ENCODE results near the gene HIPK2. TPM values are rescaled to one million over a fixed set of nuclear protein-coding genes. Genes with fewer than 3 reads are reported as not detected.

Gene HIPK2
- total RNA-seq, 2 donors from 2014 or later, result 95.1 to 125 TPM

DNA sequence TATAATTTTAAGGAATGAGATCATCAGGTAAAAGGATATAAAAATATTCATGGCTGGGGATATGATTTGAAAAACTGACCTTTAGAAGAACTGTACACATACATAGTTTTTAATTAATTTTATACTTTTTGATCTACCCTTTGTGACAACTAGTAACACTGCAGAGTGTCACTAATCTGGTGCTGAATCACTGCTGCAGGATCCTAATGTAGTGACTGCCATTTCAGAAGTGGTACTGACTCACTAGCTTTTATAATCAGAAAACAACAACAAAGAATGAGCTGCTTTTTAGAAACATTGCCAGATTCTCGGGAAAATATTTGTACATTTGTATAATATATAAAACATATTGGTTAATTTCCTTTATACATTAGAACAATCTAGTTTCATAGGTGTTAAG lies 110.4 kb downstream of the HIPK2 start:
- no peak overlapping the region for H3K9ac ChIP-seq (ENCODE audit: extremely low read depth, low read length, poor library complexity, severe bottlenecking)
- H3K27ac ChIP-seq (ENCODE audit: low read depth, low read length), result no peak overlapping the region

DNA sequence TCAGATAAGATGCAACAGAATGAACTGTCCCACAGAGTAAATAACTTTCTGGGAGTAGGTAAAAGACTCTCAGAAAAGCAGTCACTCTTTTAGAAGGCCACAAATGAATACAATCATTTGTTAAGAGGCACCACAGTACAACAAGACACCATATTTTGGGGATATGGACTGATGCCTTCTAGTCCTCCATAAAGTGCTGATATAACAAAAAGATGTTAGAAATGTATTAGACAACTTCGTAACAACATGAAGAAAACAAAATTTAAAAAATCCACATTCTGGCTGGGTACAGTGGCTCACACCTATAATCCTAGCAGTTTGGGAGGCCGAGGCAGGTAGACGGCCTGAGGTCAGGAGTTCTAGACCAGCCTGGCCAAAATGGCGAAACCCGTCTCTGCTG lies 111.3 kb downstream of the HIPK2 start:
- no peak overlapping the region for H3K27ac ChIP-seq (ENCODE audit: low read depth, low read length)
- peaks cover 8% of the 10 kb centered on the region for H3K4me1 ChIP-seq (ENCODE audit: control insufficient read depth, insufficient read depth, low read length)
- H3K27me3 Mint-ChIP-seq (ENCODE audit: insufficient read depth), result no peaks in the 10 kb centered on the region
- no peak overlapping the region for H3K4me3 ChIP-seq (ENCODE audit: low read length)
- TF ChIP-seq, protein P1, sequence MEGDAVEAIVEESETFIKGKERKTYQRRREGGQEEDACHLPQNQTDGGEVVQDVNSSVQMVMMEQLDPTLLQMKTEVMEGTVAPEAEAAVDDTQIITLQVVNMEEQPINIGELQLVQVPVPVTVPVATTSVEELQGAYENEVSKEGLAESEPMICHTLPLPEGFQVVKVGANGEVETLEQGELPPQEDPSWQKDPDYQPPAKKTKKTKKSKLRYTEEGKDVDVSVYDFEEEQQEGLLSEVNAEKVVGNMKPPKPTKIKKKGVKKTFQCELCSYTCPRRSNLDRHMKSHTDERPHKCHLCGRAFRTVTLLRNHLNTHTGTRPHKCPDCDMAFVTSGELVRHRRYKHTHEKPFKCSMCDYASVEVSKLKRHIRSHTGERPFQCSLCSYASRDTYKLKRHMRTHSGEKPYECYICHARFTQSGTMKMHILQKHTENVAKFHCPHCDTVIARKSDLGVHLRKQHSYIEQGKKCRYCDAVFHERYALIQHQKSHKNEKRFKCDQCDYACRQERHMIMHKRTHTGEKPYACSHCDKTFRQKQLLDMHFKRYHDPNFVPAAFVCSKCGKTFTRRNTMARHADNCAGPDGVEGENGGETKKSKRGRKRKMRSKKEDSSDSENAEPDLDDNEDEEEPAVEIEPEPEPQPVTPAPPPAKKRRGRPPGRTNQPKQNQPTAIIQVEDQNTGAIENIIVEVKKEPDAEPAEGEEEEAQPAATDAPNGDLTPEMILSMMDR (conservative IDR thresholded peaks at IDR 0.05), result no peak
- WGBS, 2 experiments (ENCODE audit: insufficient coverage in 1 of 2, insufficient read length in 1 of 2), result 93 to 98% methylated on average over 4 to 5 of the region's 5 CpGs
- H3K4me3 Mint-ChIP-seq, result no peak overlapping the region
- peaks cover 9% of the 10 kb centered on the region for H3K36me3 Mint-ChIP-seq (ENCODE audit: low read depth)
- peaks cover 22% of the 10 kb centered on the region for H3K4me1 Mint-ChIP-seq
- H3K9me3 Mint-ChIP-seq, result no peaks in the 10 kb centered on the region
- H3K9me3 ChIP-seq (ENCODE audit: control insufficient read depth, low read length), result no peaks in the 10 kb centered on the region
- no peak overlapping the region for H3K27ac Mint-ChIP-seq
- H3K36me3 ChIP-seq (ENCODE audit: control insufficient read depth, insufficient read depth, low read length), result peaks cover 8% of the 10 kb centered on the region
- no peak overlapping the region for H3K9ac ChIP-seq (ENCODE audit: extremely low read depth, low read length, poor library complexity, severe bottlenecking)
- no peak for DNase-seq
- H3K27me3 ChIP-seq (ENCODE audit: control insufficient read depth, insufficient read depth, low read length, poor library complexity, severe bottlenecking), result no peaks in the 10 kb centered on the region

More for the DNA sequence above, 110.4 kb downstream of the HIPK2 start:
- Histone ChIP-seq H3K36me3 (ENCODE audit: control insufficient read depth, insufficient read depth, low read length) (peaks cover 11% of the 10 kb centered on the region), H3K4me3 (ENCODE audit: low read length) (no peak overlapping the region), H3K27me3 (ENCODE audit: control insufficient read depth, insufficient read depth, low read length, poor library complexity, severe bottlenecking) (no peaks in the 10 kb centered on the region), H3K4me1 (ENCODE audit: control insufficient read depth, insufficient read depth, low read length) (peaks cover 7% of the 10 kb centered on the region), H3K9me3 (ENCODE audit: control insufficient read depth, low read length) (no peaks in the 10 kb centered on the region)
- TF ChIP-seq, protein P1 (conservative IDR thresholded peaks at IDR 0.05), result no peak
- no CpG with 5 or more reads among the region's 1 CpG for WGBS, 2 experiments (ENCODE audit: insufficient coverage in 1 of 2, insufficient read length in 1 of 2)
- Mint-ChIP-seq H3K27me3 (ENCODE audit: insufficient read depth) (no peaks in the 10 kb centered on the region), H3K4me3 (no peak overlapping the region), H3K36me3 (ENCODE audit: low read depth) (peaks cover 9% of the 10 kb centered on the region), H3K9me3 (no peaks in the 10 kb centered on the region), H3K27ac (no peak overlapping the region), H3K4me1 (peaks cover 16% of the 10 kb centered on the region)
- no peak for DNase-seq

DNA sequence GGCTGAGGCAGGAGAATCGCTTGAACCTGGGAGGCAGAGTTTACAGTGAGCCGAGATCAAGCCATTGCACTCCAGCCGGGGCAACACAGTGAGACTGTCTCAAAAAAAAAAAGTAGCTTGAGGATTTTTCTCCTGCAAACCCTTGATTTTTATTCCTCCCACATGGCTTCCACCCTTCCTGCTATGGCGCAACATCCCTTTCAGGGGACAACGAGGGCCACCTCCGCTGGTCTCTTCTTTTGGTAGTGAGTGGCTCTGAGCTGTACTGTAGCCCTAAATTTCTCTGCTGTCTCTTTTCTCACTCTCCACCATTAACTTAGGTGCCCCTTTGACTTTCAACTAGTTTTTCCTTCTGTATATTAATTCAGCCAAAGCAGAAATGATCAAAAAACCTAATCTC lies 113.4 kb downstream of the HIPK2 start:
- H3K27ac Mint-ChIP-seq, result no peak overlapping the region
- no peak overlapping the region for H3K4me3 Mint-ChIP-seq
- peaks cover 5% of the 10 kb centered on the region for H3K36me3 Mint-ChIP-seq (ENCODE audit: low read depth)
- no peaks in the 10 kb centered on the region for H3K9me3 Mint-ChIP-seq
- no peak overlapping the region for H3K4me3 ChIP-seq (ENCODE audit: low read length)
- H3K27me3 ChIP-seq (ENCODE audit: control insufficient read depth, insufficient read depth, low read length, poor library complexity, severe bottlenecking), result no peaks in the 10 kb centered on the region
- TF ChIP-seq, protein P1 (conservative IDR thresholded peaks at IDR 0.05), result no peak
- H3K36me3 ChIP-seq (ENCODE audit: control insufficient read depth, insufficient read depth, low read length), result peaks cover 8% of the 10 kb centered on the region
- peaks cover 42% of the 10 kb centered on the region for H3K4me1 Mint-ChIP-seq
- H3K9ac ChIP-seq (ENCODE audit: extremely low read depth, low read length, poor library complexity, severe bottlenecking), result no peak overlapping the region
- H3K4me1 ChIP-seq (ENCODE audit: control insufficient read depth, insufficient read depth, low read length), result peaks cover 22% of the 10 kb centered on the region
- H3K27me3 Mint-ChIP-seq (ENCODE audit: insufficient read depth), result no peaks in the 10 kb centered on the region
- no peaks in the 10 kb centered on the region for H3K9me3 ChIP-seq (ENCODE audit: control insufficient read depth, low read length)
- 95 to 100% methylated on average over 4 to 6 of the region's 6 CpGs for WGBS, 2 experiments (ENCODE audit: insufficient coverage in 1 of 2, insufficient read length in 1 of 2)
- no peak for DNase-seq
- H3K27ac ChIP-seq (ENCODE audit: low read depth, low read length), result no peak overlapping the region
